ENCODE measurements around the gene LAMA1. TPM values are rescaled to one million over a fixed set of nuclear protein-coding genes. Genes with fewer than 3 reads are reported as not detected.

Gene LAMA1
- total and polyA plus RNA-seq, 4 experiments from 2014 or later: not detected

DNA sequence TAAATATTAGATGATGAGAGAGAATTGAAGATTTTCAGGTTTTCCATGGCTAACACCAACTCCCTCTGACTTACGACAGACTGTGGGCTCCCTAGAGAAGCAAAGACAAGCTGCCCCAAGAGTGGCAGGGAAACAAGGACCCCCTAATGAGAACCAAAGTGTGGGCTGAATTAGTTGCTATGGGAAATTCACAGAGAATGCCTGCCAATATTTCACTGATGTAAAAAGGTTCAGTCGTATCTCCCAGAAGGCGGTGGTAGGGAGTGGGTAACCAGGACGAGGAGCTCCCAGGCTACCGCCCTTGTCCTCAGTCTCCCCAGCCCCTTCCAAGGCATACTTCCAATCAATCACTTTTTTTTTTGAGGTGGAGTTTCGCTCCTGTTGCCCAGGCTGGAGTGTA lies 113.6 kb downstream of the LAMA1 start:
- no peak overlapping the region for H3K4me3 ChIP-seq (ENCODE audit: low read length in 2 of 2)
- H3K4me1 Mint-ChIP-seq: peaks cover 0 to 3% (median under 1%) of the 10 kb centered on the region in 4 donors
- no peaks in the 10 kb centered on the region for H3K4me1 ChIP-seq (ENCODE audit: insufficient read depth, low read length)
- no peaks in the 10 kb centered on the region for H3K27me3 Mint-ChIP-seq
- no peak overlapping the region for H3K27ac Mint-ChIP-seq
- ChIA-PET CTCF (ENCODE audit: partially characterized antibody) (no interaction called here), POLR2A (ENCODE audit: partially characterized antibody) (no interaction called here)
- H3K27ac ChIP-seq (ENCODE audit: low read depth, low read length): no peak overlapping the region
- no peaks in the 10 kb centered on the region for H3K36me3 Mint-ChIP-seq
- no peaks in the 10 kb centered on the region for H3K27me3 ChIP-seq (ENCODE audit: insufficient read depth, low read length)
- no peaks in the 10 kb centered on the region for H3K36me3 ChIP-seq (ENCODE audit: insufficient read depth, low read length)
- no peaks in the 10 kb centered on the region for H3K9me3 ChIP-seq (ENCODE audit: control insufficient read depth in 1 of 2, low read length in 2 of 2)
- no peak for DNase-seq
- intact Hi-C loops (cut with micrococcal nuclease): no loop called here
- peaks cover 0 to 6% (median 1%) of the 10 kb centered on the region in 8 donors for H3K9me3 Mint-ChIP-seq
- no peak overlapping the region for H3K4me3 Mint-ChIP-seq

DNA sequence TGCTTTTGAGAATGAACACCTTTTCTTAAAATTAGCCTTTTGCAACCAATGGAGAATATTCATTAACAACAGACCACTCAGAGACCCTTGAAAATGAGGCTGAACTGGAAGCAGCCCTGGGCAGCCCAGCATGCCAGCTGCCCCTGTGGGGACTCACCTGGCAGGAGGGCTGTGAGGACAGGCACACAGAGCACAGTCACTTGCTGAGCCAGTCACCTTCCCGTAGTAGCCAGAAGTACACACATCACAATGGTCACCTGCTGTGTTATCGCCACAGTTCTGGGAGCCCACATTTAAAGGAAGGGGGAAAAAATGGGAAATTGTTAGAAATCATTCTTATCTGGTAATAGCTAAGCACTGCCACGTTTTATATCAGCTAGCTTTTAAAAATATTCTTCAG lies 115.5 kb downstream of the LAMA1 start:
- DNase-seq: no peak
- H3K9me3 ChIP-seq (ENCODE audit: control insufficient read depth in 1 of 2, low read length in 2 of 2): no peaks in the 10 kb centered on the region
- Mint-ChIP-seq H3K27me3 (no peaks in the 10 kb centered on the region), H3K27ac (no peak overlapping the region), H3K4me1 (peaks cover 0 to 3% (median under 1%) of the 10 kb centered on the region in 4 donors), H3K9me3 (peaks cover 0 to 6% (median 3%) of the 10 kb centered on the region in 8 donors), H3K4me3 (no peak overlapping the region), H3K36me3 (no peaks in the 10 kb centered on the region)
- CTCF ChIA-PET (ENCODE audit: partially characterized antibody): no interaction called here
- no peaks in the 10 kb centered on the region for H3K27me3 ChIP-seq (ENCODE audit: insufficient read depth, low read length)
- no peaks in the 10 kb centered on the region for H3K4me1 ChIP-seq (ENCODE audit: insufficient read depth, low read length)
- H3K36me3 ChIP-seq (ENCODE audit: insufficient read depth, low read length): no peaks in the 10 kb centered on the region
- no peak overlapping the region for H3K27ac ChIP-seq (ENCODE audit: low read depth, low read length)
- intact Hi-C loops (cut with micrococcal nuclease): no loop called here
- no peak overlapping the region for H3K4me3 ChIP-seq (ENCODE audit: low read length in 2 of 2)
- POLR2A ChIA-PET (ENCODE audit: partially characterized antibody): no interaction called here

DNA sequence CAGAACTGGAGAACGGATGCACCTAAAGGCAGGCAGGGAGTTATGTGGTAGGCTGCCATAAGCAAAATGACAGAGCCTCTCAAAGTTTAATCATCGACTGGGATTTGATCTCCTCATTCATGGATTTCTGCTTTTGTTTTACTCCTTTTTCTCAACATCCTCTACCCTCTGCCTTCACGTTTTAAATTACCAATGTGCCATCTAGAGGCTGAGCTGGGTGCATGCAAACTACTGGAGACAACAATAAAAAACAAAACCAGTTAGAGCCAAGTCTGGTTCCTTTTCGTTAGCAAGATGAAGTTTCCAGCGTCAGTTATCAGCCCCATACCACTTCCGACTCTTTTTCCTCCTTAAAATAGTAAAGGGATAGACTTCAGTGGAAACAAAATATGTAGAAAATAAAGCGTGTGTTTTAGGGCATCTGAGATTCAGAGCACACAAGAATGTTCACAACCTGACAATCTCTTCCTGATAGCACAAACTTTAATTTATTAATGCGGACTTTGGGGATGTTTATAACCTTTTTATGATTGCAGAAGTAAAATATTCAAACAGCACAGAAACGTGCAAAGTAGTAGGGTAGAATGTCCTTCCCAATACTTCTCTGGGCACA lies 117.0 kb downstream of the LAMA1 start:
- Mint-ChIP-seq H3K4me3 (no peak overlapping the region), H3K36me3 (no peaks in the 10 kb centered on the region), H3K27ac (no peak overlapping the region), H3K27me3 (no peaks in the 10 kb centered on the region), H3K4me1 (peaks cover 0 to 3% (median under 1%) of the 10 kb centered on the region in 4 donors), H3K9me3 (peaks cover 0 to 6% (median 3%) of the 10 kb centered on the region in 8 donors)
- Histone ChIP-seq H3K4me1 (ENCODE audit: insufficient read depth, low read length) (no peaks in the 10 kb centered on the region), H3K9me3 (ENCODE audit: control insufficient read depth in 1 of 2, low read length in 2 of 2) (no peaks in the 10 kb centered on the region), H3K27ac (ENCODE audit: low read depth, low read length) (no peak overlapping the region), H3K27me3 (ENCODE audit: insufficient read depth, low read length) (no peaks in the 10 kb centered on the region), H3K36me3 (ENCODE audit: insufficient read depth, low read length) (no peaks in the 10 kb centered on the region), H3K4me3 (ENCODE audit: low read length in 2 of 2) (no peak overlapping the region)
- DNase-seq: no peak
- intact Hi-C loops (cut with micrococcal nuclease): no loop called here
- CTCF ChIA-PET (ENCODE audit: partially characterized antibody): no interaction called here
- POLR2A ChIA-PET (ENCODE audit: partially characterized antibody): no interaction called here

DNA sequence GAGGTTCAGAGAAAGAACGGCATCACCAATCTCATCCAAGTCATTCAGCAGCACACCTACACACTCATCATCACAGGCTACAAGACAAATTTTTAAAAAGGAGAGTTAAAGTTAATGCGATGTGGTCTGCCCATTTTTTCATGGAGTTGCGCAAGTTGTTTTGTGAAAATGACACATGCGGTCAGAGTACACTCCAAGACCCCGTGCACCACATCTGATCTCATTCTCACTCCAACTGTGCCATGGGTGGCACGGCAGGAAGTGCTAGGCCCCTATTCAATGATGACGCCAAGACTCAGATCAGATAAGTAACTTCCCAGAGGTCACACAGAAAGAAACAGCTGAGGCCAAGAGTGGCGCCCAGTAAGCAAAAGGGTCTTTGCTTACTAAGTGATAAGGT lies 119.8 kb downstream of the LAMA1 start:
- Histone ChIP-seq H3K9me3 (ENCODE audit: control insufficient read depth in 1 of 2, low read length in 2 of 2) (no peaks in the 10 kb centered on the region), H3K4me3 (ENCODE audit: low read length in 2 of 2) (no peak overlapping the region), H3K4me1 (ENCODE audit: insufficient read depth, low read length) (no peaks in the 10 kb centered on the region), H3K27me3 (ENCODE audit: insufficient read depth, low read length) (no peaks in the 10 kb centered on the region), H3K27ac (ENCODE audit: low read depth, low read length) (no peak overlapping the region), H3K36me3 (ENCODE audit: insufficient read depth, low read length) (no peaks in the 10 kb centered on the region)
- ChIA-PET POLR2A (ENCODE audit: partially characterized antibody) (no interaction called here), CTCF (ENCODE audit: partially characterized antibody) (interaction anchor here (1.5 kb wide), 1 partner anchor 9 kb away, joined by 3 read pairs; no protein-coding TSS in a partner anchor)
- no peak for DNase-seq
- H3K27ac Mint-ChIP-seq: no peak overlapping the region
- H3K4me3 Mint-ChIP-seq: no peak overlapping the region
- peaks cover 0 to 9% (median under 1%) of the 10 kb centered on the region in 4 donors for H3K4me1 Mint-ChIP-seq
- H3K9me3 Mint-ChIP-seq: peaks cover 0 to 5% (median 0%) of the 10 kb centered on the region in 8 donors
- H3K27me3 Mint-ChIP-seq: no peaks in the 10 kb centered on the region
- intact Hi-C loops (cut with micrococcal nuclease): no loop called here
- H3K36me3 Mint-ChIP-seq: no peaks in the 10 kb centered on the region

DNA sequence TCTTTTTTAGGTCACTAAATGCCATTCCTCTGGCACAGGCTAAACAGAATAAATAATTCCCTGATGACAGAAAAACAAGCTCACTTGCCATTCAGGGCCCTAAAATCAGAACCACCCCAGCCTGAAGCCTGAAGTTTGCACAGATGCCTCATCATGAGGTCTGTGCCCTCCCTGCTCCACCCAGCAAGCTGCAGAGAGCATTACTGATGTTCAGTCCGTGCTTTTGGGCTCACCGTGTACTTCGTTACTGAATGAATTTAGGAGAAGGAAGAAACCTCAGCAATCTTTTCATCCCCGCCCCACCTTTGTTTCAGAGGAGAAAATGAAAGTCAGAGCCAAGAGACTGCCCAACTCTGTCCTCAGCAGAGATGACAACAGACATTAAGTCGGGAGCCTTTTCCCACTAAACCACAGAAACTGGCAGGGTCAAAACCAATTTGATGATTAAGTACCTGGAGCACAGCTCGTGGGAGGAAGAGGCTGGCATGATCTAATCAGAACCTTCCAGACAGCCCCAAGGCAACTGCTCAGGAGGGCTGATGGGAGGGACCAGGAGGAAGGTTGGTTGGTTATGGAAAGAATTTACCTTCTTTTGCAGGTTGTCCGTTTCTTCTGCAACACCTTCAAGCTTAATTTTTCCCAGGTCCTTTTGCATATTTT lies 122.7 kb downstream of the LAMA1 start:
- no peak overlapping the region for H3K4me3 ChIP-seq (ENCODE audit: low read length in 2 of 2)
- Mint-ChIP-seq H3K4me3 (no peak overlapping the region), H3K4me1 (peaks cover 0 to 5% (median 0%) of the 10 kb centered on the region in 4 donors), H3K36me3 (no peaks in the 10 kb centered on the region), H3K27ac (no peak overlapping the region), H3K9me3 (peaks cover 0 to 5% (median 0%) of the 10 kb centered on the region in 8 donors), H3K27me3 (no peaks in the 10 kb centered on the region)
- H3K36me3 ChIP-seq (ENCODE audit: insufficient read depth, low read length): no peaks in the 10 kb centered on the region
- H3K4me1 ChIP-seq (ENCODE audit: insufficient read depth, low read length): no peaks in the 10 kb centered on the region
- intact Hi-C loops (cut with micrococcal nuclease): no loop called here
- H3K27me3 ChIP-seq (ENCODE audit: insufficient read depth, low read length): no peaks in the 10 kb centered on the region
- H3K27ac ChIP-seq (ENCODE audit: low read depth, low read length): no peak overlapping the region
- POLR2A ChIA-PET (ENCODE audit: partially characterized antibody): interaction anchor here (0.6 kb wide), 1 partner anchor 119 kb away, joined by 4 read pairs; no protein-coding TSS in a partner anchor
- no peaks in the 10 kb centered on the region for H3K9me3 ChIP-seq (ENCODE audit: control insufficient read depth in 1 of 2, low read length in 2 of 2)
- no peak for DNase-seq
- CTCF ChIA-PET (ENCODE audit: partially characterized antibody): no interaction called here

DNA sequence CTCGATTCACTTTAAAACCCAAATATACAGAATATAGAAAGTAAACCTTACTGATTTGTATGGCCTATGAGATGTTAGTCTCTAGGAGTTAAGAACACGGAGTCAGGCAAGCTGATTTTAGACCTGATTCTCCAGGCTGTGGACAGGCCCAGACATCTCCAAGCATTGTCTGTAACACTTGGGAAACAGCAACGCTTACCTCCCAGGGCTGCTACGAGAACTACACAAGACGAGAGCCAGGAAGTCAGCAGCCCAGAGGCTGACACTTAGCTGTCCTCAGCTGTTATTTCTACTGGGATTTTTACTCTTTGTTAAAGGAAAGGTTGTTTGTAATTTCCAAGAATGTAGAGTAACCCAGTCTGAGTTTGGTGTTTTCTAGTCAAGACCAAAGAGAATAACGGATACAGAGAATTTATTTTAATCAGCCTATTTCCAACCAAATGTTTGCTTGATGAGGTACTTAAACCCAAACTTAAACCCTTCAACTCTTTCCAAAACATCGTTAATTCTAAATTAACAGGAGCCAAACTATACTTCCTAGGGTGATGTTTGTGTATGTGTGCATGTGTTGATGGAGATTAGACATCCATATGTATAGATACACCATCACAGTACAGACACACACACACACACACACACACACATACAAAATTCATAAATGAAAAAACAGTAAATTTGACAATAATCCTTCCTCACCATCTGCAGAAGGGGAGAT lies 123.4 kb downstream of the LAMA1 start:
- H3K4me1 ChIP-seq (ENCODE audit: insufficient read depth, low read length): no peaks in the 10 kb centered on the region
- peaks cover 0 to 5% (median 0%) of the 10 kb centered on the region in 8 donors for H3K9me3 Mint-ChIP-seq
- no peaks in the 10 kb centered on the region for H3K36me3 Mint-ChIP-seq
- H3K27me3 Mint-ChIP-seq: no peaks in the 10 kb centered on the region
- H3K4me1 Mint-ChIP-seq: peaks cover 0 to 5% (median 0%) of the 10 kb centered on the region in 4 donors
- no peak overlapping the region for H3K4me3 ChIP-seq (ENCODE audit: low read length in 2 of 2)
- no peak for DNase-seq
- no peak overlapping the region for H3K27ac Mint-ChIP-seq
- no peaks in the 10 kb centered on the region for H3K27me3 ChIP-seq (ENCODE audit: insufficient read depth, low read length)
- POLR2A ChIA-PET (ENCODE audit: partially characterized antibody): interaction anchor here (0.6 kb wide), 1 partner anchor 120 kb away, joined by 4 read pairs; no protein-coding TSS in a partner anchor
- intact Hi-C loops (cut with micrococcal nuclease): no loop called here
- CTCF ChIA-PET (ENCODE audit: partially characterized antibody): no interaction called here
- no peaks in the 10 kb centered on the region for H3K9me3 ChIP-seq (ENCODE audit: control insufficient read depth in 1 of 2, low read length in 2 of 2)
- H3K27ac ChIP-seq (ENCODE audit: low read depth, low read length): no peak overlapping the region
- H3K4me3 Mint-ChIP-seq: no peak overlapping the region
- no peaks in the 10 kb centered on the region for H3K36me3 ChIP-seq (ENCODE audit: insufficient read depth, low read length)

DNA sequence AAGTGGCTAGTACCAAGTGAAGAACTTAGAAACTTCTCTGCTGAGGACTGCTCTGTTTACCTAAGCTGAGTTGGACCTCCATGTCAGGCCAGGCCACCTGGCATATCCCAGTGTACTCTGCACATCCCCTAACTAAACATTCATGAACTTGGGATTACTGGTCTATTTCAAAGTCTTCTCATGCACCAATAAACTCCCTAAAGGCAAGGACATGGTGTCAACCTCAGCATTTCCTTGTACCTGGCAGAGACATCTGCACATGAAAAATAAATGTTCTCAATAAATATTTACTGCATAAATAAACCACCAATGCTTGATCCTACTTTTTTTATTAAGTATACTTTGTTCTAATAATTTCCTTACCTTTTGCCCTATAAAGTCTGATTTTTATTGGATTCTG lies 124.8 kb downstream of the LAMA1 start:
- no peak overlapping the region for H3K27ac Mint-ChIP-seq
- H3K36me3 Mint-ChIP-seq: no peaks in the 10 kb centered on the region
- no peaks in the 10 kb centered on the region for H3K27me3 Mint-ChIP-seq
- no peak for DNase-seq
- CTCF ChIA-PET (ENCODE audit: partially characterized antibody): no interaction called here
- POLR2A ChIA-PET (ENCODE audit: partially characterized antibody): no interaction called here
- H3K4me1 ChIP-seq (ENCODE audit: insufficient read depth, low read length): no peaks in the 10 kb centered on the region
- H3K9me3 Mint-ChIP-seq: peaks cover 0 to 5% (median 0%) of the 10 kb centered on the region in 8 donors
- intact Hi-C loops (cut with micrococcal nuclease): no loop called here
- H3K36me3 ChIP-seq (ENCODE audit: insufficient read depth, low read length): no peaks in the 10 kb centered on the region
- H3K4me3 Mint-ChIP-seq: no peak overlapping the region
- no peaks in the 10 kb centered on the region for H3K27me3 ChIP-seq (ENCODE audit: insufficient read depth, low read length)
- H3K4me1 Mint-ChIP-seq: peaks cover 0 to 5% (median 0%) of the 10 kb centered on the region in 4 donors
- H3K4me3 ChIP-seq (ENCODE audit: low read length in 2 of 2): no peak overlapping the region
- H3K9me3 ChIP-seq (ENCODE audit: control insufficient read depth in 1 of 2, low read length in 2 of 2): no peaks in the 10 kb centered on the region
- no peak overlapping the region for H3K27ac ChIP-seq (ENCODE audit: low read depth, low read length)
